Tibial artery (tissue), 4 donors: ENCODE results near the gene TMEM161B.

ENCODE experiments used
- DNase-seq, 2 donors: peaks; one replicate each; pipeline ENCODE4 v3.0.0-alpha.2; 2019
- H3K27ac ChIP-seq, 2 donors: fragments of 200-600 bp; sonication (generic) in 1 of 2; 1 replicate in 1 of 2; 2 replicates in 1 of 2; pipeline ENCODE4 v1.5.1; 2018 to 2019; ENCODE audit warnings: mild to moderate bottlenecking in 1 of 2
- H3K27me3 ChIP-seq, 2 donors: fragments of 200-600 bp; sonication (generic) in 1 of 2; one replicate each; pipeline versions ENCODE4 v1.5.1 to v1.6.0; 2016 to 2019
- H3K36me3 ChIP-seq, 3 donors: fragments of 200-600 bp; sonication (generic) in 2 of 3; one replicate each; pipeline ENCODE4 v1.5.1; 2016 to 2019; ENCODE audit warnings: mild to moderate bottlenecking in 2 of 3
- H3K4me1 ChIP-seq, 4 donors: fragments of 200-600 bp; sonication (generic) in 2 of 4; 1 replicate in 3 of 4; 2 replicates in 1 of 4; pipeline ENCODE4 v1.5.1; 2016 to 2019
- H3K4me3 ChIP-seq, 2 donors: fragments of 200-600 bp; sonication (generic) in 1 of 2; 1 replicate in 1 of 2; 2 replicates in 1 of 2; pipeline ENCODE4 v1.5.1; 2018 to 2019; ENCODE audit warnings: mild to moderate bottlenecking in 2 of 2
- H3K9me3 ChIP-seq, 3 donors: fragments of 200-600 bp; sonication (generic) in 1 of 3; one replicate each; pipeline ENCODE4 v1.5.1; 2016 to 2019
- intact Hi-C: fragments of 100-400 bp; cut with DNase I; formaldehyde crosslinking; loops from one replicate; pipeline ENCODE4 v1.15.0; 2023; ENCODE audit warnings: low total_unique reads
- TF ChIP-seq, protein P1 (sequence below), 2 experiments: fragments of 200-600 bp in 1 of 2; fragments of 450-650 bp in 1 of 2; IDR thresholded peaks; one replicate each; pipeline ENCODE4 v1.5.1; 2017 to 2019; ENCODE audit warnings: antibody characterized with exemption in 2 of 2, mild to moderate bottlenecking in 1 of 2, moderate library complexity in 1 of 2

Gene TMEM161B

DNA sequence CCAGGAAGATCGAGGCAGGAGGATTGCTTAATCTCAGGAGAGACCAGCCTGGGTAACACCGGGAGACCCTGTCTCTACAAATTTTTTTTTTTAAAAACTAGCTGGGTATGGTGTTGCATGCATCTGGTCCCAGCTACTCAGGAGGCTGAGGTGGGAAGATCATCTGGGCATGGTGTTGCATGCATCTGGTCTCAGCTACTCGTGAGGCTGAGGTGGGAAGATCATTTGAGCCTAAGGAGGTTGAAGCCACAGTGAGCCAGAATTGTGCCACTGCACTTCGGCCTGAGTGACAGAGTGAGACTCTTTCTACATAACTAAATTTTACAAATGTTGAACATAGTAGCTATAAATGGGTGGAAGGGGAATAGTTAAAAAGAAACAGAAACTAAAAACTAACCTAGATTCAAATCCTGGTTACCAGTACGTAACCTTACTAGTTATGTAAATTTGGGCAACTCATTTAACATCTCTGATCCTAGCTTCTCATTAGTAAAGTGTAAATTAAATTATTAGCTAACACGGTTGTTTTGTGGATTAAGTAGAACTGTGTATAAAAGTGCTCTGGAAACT is 41.7 kb downstream of the TMEM161B start:
- Histone ChIP-seq H3K9me3 (no peaks in the 10 kb centered on the region), H3K4me3 (no peak overlapping the region), H3K27ac (no peak overlapping the region), H3K36me3 (peaks cover 7 to 12% (median 9%) of the 10 kb centered on the region in 3 donors), H3K27me3 (no peaks in the 10 kb centered on the region), H3K4me1 (no peaks in the 10 kb centered on the region)
- no peak for DNase-seq
- intact Hi-C loops = no loop called here
- TF ChIP-seq, protein P1, sequence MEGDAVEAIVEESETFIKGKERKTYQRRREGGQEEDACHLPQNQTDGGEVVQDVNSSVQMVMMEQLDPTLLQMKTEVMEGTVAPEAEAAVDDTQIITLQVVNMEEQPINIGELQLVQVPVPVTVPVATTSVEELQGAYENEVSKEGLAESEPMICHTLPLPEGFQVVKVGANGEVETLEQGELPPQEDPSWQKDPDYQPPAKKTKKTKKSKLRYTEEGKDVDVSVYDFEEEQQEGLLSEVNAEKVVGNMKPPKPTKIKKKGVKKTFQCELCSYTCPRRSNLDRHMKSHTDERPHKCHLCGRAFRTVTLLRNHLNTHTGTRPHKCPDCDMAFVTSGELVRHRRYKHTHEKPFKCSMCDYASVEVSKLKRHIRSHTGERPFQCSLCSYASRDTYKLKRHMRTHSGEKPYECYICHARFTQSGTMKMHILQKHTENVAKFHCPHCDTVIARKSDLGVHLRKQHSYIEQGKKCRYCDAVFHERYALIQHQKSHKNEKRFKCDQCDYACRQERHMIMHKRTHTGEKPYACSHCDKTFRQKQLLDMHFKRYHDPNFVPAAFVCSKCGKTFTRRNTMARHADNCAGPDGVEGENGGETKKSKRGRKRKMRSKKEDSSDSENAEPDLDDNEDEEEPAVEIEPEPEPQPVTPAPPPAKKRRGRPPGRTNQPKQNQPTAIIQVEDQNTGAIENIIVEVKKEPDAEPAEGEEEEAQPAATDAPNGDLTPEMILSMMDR (IDR thresholded peaks at IDR 0.05) = no peak

DNA sequence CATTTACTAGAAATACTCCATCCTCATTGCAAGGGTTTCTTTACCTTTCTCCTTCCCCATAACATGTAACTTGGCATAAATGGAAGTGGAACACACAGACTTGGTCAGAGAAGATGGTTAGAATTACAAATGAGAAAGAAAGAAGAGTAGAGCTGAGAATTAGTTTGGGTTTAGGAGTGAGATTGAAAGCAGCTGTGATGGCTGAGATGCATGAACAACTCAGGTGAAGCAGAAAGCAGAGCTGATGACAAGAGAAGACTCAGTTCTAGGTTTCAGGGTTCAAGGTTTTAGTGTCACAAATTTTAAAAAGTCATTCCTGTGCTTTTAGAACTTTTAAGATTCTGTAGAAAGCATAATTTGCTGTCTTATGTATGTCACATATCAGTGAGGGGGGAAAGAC is 54.0 kb downstream of the TMEM161B start:
- Histone ChIP-seq H3K9me3 (no peaks in the 10 kb centered on the region), H3K27me3 (no peaks in the 10 kb centered on the region), H3K4me3 (no peak overlapping the region), H3K27ac (no peak overlapping the region), H3K36me3 (peaks cover 31 to 41% (median 37%) of the 10 kb centered on the region in 3 donors), H3K4me1 (no peaks in the 10 kb centered on the region)
- TF ChIP-seq, protein P1 (IDR thresholded peaks at IDR 0.05) = no peak
- intact Hi-C loops = no loop called here
- DNase-seq = no peak

DNA sequence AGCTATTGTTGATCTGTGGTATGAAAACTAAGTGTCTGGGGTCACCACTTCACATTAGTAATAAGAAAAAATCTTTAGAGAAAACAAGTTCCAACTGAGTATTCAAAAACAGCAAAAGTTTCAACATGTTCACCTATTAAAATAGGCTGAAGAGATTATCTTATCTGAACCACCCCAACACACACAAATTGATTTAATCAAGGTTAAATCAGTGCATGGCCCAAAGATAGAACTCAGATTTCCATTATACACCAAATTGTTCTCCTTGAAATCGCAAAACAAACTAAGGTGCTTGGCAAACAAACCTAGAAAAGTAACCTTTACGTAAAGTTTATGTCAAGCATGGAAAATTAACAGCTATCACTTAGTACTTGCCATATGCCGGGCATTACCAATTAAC is 61.1 kb downstream of the TMEM161B start:
- no peak for DNase-seq

DNA sequence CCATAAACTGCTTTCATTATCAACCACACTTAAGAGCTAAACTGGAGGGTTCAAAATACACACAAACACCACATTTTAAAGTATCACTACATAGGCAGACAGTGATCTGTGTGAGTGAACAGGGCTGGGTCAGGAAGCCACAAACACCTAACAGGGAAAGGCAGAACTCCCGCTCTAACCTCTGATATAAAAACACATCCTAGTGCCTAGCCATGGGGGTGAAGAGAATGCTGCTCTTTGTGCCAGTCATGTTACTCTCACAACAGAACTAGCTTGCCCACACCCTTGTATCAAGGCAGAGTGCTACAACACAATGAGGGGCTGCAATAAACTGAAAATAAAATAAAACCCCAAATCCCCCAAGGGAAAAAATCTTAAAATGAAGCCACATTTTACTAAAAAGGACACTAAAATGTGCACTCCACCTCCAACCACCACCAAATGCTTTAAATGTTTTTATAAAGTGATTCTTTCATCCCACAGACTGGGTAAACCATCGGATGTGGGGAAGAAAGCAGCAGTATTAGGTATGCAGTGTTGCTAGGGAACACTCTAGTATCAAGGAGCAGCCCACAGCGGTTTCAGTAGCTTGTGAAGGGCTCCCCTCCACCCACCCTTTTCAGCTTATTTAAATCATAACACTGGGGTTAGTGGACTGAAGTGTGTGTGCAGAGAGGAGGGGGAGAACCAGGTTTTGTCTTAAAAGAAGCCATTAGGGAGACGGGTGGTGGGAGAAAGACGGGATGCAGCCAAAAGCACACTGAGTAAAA is 64.5 kb downstream of the TMEM161B start:
- Histone ChIP-seq H3K9me3 (no peaks in the 10 kb centered on the region), H3K4me3 (no peak overlapping the region), H3K4me1 (no peaks in the 10 kb centered on the region), H3K27ac (no peak overlapping the region), H3K27me3 (no peaks in the 10 kb centered on the region), H3K36me3 (peaks cover 12 to 22% (median 17%) of the 10 kb centered on the region in 3 donors)
- TF ChIP-seq, protein P1 (IDR thresholded peaks at IDR 0.05) = no peak
- DNase-seq = no peak
- intact Hi-C loops = no loop called here

More for the DNA sequence above, 61.1 kb downstream of the TMEM161B start:
- H3K4me3 ChIP-seq = no peak overlapping the region
- H3K9me3 ChIP-seq = no peaks in the 10 kb centered on the region
- intact Hi-C loops = no loop called here
- H3K4me1 ChIP-seq = no peaks in the 10 kb centered on the region
- peaks cover 5 to 16% (median 10%) of the 10 kb centered on the region in 3 donors for H3K36me3 ChIP-seq
- no peak overlapping the region for H3K27ac ChIP-seq
- TF ChIP-seq, protein P1 (IDR thresholded peaks at IDR 0.05) = no peak
- H3K27me3 ChIP-seq = no peaks in the 10 kb centered on the region

DNA sequence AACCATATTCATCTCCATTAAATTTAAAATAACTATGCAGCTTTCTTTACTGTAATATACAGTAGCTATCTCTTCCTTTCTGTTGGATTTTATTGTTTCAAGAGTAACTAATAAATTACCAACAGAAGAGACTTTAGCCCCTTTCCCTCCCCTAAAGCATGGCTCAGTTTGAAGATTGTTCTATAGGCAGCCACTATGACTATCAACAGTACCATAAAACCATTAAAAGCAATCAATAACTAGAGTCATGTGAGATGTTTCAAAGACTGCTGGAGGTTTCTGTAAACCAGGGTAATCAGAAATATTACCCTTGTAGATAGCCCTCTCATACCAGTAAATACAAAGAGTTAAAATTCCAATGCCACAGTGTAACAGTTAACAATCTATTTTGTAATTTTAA is 73.0 kb downstream of the TMEM161B start:
- intact Hi-C loops = no loop called here

More for the DNA sequence above, 73.0 kb downstream of the TMEM161B start:
- no peak for DNase-seq
- H3K4me1 ChIP-seq = no peaks in the 10 kb centered on the region
- H3K27ac ChIP-seq = no peak overlapping the region
- TF ChIP-seq, protein P1 (IDR thresholded peaks at IDR 0.05) = no peak
- H3K4me3 ChIP-seq = no peak overlapping the region
- no peaks in the 10 kb centered on the region for H3K27me3 ChIP-seq
- H3K9me3 ChIP-seq = no peaks in the 10 kb centered on the region
- H3K36me3 ChIP-seq = peaks cover 24 to 64% (median 49%) of the 10 kb centered on the region in 3 donors
